ENCODE measurements around the gene KDM8.

GRCh38 chr16:27205423-27206065, 2.2 kb downstream of the KDM8 start:
- TF ChIP-seq CTCF (IDR thresholded peaks at IDR 0.05) (no peak), ZFX (IDR thresholded peaks at IDR 0.05; ENCODE audit: borderline replicate concordance) (no peak)

All from 22Rv1 (cell line).